Adrenal gland (tissue), 5 donors: ENCODE data around the gene PLA2G5.

Experiments used
- POLR2A ChIP-seq, 2 donors: fragments of 450-650 bp; IDR thresholded peaks; one replicate each; pipeline ENCODE4 v1.6.1; 2017; ENCODE audit warnings: antibody characterized with exemption in 2 of 2, mild to moderate bottlenecking in 2 of 2, moderate library complexity in 1 of 2
- TF ChIP-seq, protein P1 (sequence below), 6 experiments: fragments of 450-650 bp in 4 of 6; fragments of 200-600 bp in 2 of 6; sonication (generic) in 1 of 6; IDR thresholded peaks; 1 replicate in 5 of 6; 2 replicates in 1 of 6; pipeline versions ENCODE4 v1.5.1 to v1.8.0; 2016 to 2021; ENCODE audit warnings: antibody characterized with exemption in 6 of 6, mild to moderate bottlenecking in 2 of 6, moderate library complexity in 1 of 6
- donor health status: DM: no; HTN: no; CAD: no.

DNA sequence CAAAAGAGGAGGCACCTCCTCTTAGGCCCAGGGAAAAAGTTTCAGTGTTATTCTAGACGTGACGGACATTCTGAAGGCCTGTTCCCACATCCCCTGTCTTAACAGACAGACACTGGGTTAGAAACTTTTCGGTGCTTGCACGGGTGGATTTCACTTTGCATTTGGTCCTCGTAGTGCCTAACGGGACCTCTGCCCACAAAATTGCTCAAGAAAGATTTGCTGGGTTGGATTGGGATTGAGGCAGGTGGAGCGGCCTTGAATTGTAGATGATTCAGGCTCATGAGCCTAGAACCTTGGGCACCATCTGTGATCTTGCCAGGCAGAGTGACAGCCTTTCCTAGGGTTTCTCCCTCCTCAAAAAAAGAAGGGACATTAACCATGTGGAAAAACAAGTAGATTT is 2.8 kb downstream of the PLA2G5 start:
- TF ChIP-seq, protein P1, sequence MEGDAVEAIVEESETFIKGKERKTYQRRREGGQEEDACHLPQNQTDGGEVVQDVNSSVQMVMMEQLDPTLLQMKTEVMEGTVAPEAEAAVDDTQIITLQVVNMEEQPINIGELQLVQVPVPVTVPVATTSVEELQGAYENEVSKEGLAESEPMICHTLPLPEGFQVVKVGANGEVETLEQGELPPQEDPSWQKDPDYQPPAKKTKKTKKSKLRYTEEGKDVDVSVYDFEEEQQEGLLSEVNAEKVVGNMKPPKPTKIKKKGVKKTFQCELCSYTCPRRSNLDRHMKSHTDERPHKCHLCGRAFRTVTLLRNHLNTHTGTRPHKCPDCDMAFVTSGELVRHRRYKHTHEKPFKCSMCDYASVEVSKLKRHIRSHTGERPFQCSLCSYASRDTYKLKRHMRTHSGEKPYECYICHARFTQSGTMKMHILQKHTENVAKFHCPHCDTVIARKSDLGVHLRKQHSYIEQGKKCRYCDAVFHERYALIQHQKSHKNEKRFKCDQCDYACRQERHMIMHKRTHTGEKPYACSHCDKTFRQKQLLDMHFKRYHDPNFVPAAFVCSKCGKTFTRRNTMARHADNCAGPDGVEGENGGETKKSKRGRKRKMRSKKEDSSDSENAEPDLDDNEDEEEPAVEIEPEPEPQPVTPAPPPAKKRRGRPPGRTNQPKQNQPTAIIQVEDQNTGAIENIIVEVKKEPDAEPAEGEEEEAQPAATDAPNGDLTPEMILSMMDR (IDR thresholded peaks at IDR 0.05), result no peak
- no peak for TF ChIP-seq POLR2A (IDR thresholded peaks at IDR 0.05)
